ENCODE data around the gene KIAA1217.

Gene KIAA1217

GRCh38 chr10:24363070-24363469 is 154.1 kb downstream of the KIAA1217 start:
- Histone ChIP-seq H2BK12ac (ENCODE audit: low read length) (no peak overlapping the region), H3K79me1 (ENCODE audit: low read length) (peaks cover 2% of the 10 kb centered on the region), H3K23ac (ENCODE audit: low read length) (no peak overlapping the region), H3K4ac (ENCODE audit: low read depth, low read length) (no peak overlapping the region), H4K8ac (ENCODE audit: low read depth, low read length) (no peak overlapping the region), H2BK5ac (ENCODE audit: low read depth, low read length, poor library complexity) (no peak overlapping the region), H3K18ac (ENCODE audit: low read length) (no peak overlapping the region), H2BK120ac (ENCODE audit: insufficient read depth, low read length, poor library complexity) (no peak overlapping the region), H3K14ac (ENCODE audit: low read length) (no peak overlapping the region), H3K4me2 (ENCODE audit: low read length) (no peak overlapping the region), H3K36me3 (ENCODE audit: control insufficient read depth in 1 of 2, insufficient read depth in 2 of 2, low read length in 2 of 2) (peaks cover 8 to 9% of the 10 kb centered on the region in 2 experiments), H3K79me2 (ENCODE audit: control insufficient read depth, insufficient read depth, low read length, poor library complexity) (peaks cover 2% of the 10 kb centered on the region), H3K4me3 (ENCODE audit: low read depth, low read length) (no peak overlapping the region), H3K4me1 (ENCODE audit: control insufficient read depth in 1 of 2, insufficient read depth in 2 of 2, low read length in 2 of 2) (peaks cover 0 to 2% of the 10 kb centered on the region in 2 experiments), H3K9me3 (ENCODE audit: insufficient read depth, low read depth, low read length) (no peaks in the 10 kb centered on the region), H3K27ac (ENCODE audit: low read depth, low read length) (no peak overlapping the region), H4K91ac (ENCODE audit: low read depth, low read length) (no peak overlapping the region), H2AFZ (ENCODE audit: insufficient read depth, low read length, poor library complexity) (no peak overlapping the region), H3K27me3 (ENCODE audit: insufficient read depth, low read length) (no peaks in the 10 kb centered on the region), H2AK5ac (ENCODE audit: low read length) (no peak overlapping the region), H3K9ac (ENCODE audit: low read length) (no peak overlapping the region), H4K12ac (ENCODE audit: low read depth, low read length) (no peak overlapping the region)
- WGBS (ENCODE audit: extremely low coverage, insufficient coverage, insufficient read length), result no CpG with 5 or more reads among the region's 3 CpGs
- DNase-seq, result no peak

- Histone ChIP-seq H4K12ac (ENCODE audit: low read depth, low read length) (no peak overlapping the region), H3K9ac (ENCODE audit: low read length) (no peak overlapping the region), H3K9me3 (ENCODE audit: insufficient read depth, low read depth, low read length) (peaks cover 2% of the 10 kb centered on the region), H3K79me2 (ENCODE audit: control insufficient read depth, insufficient read depth, low read length, poor library complexity) (peaks cover 4% of the 10 kb centered on the region), H2AK5ac (ENCODE audit: low read length) (no peak overlapping the region), H3K18ac (ENCODE audit: low read length) (no peak overlapping the region), H3K27ac (ENCODE audit: low read depth, low read length) (no peak overlapping the region), H3K79me1 (ENCODE audit: low read length) (peaks cover 2% of the 10 kb centered on the region), H3K4me1 (ENCODE audit: control insufficient read depth in 1 of 2, insufficient read depth in 2 of 2, low read length in 2 of 2) (no peaks in the 10 kb centered on the region), H2BK12ac (ENCODE audit: low read length) (no peak overlapping the region), H3K4me2 (ENCODE audit: low read length) (no peak overlapping the region), H3K4ac (ENCODE audit: low read depth, low read length) (peak overlapping the region; percentile 54), H3K36me3 (ENCODE audit: control insufficient read depth in 1 of 2, insufficient read depth in 2 of 2, low read length in 2 of 2) (peaks cover 13 to 20% of the 10 kb centered on the region in 2 experiments), H3K4me3 (ENCODE audit: low read depth, low read length) (no peak overlapping the region), H3K27me3 (ENCODE audit: insufficient read depth, low read length) (no peaks in the 10 kb centered on the region), H3K14ac (ENCODE audit: low read length) (no peak overlapping the region), H2BK120ac (ENCODE audit: insufficient read depth, low read length, poor library complexity) (no peak overlapping the region), H2BK5ac (ENCODE audit: low read depth, low read length, poor library complexity) (no peak overlapping the region), H3K23ac (ENCODE audit: low read length) (no peak overlapping the region), H2AFZ (ENCODE audit: insufficient read depth, low read length, poor library complexity) (no peak overlapping the region), H4K91ac (ENCODE audit: low read depth, low read length) (no peak overlapping the region), H4K8ac (ENCODE audit: low read depth, low read length) (no peak overlapping the region)
- no peak for DNase-seq
- no CpG with 5 or more reads among the region's 1 CpG for WGBS (ENCODE audit: extremely low coverage, insufficient coverage, insufficient read length)
Observed at GRCh38 chr10:24367688-24368087, 158.8 kb downstream of the KIAA1217 start.

GRCh38 chr10:24370877-24371276 is 161.9 kb downstream of the KIAA1217 start:
- Histone ChIP-seq H4K91ac (ENCODE audit: low read depth, low read length) (no peak overlapping the region), H3K23ac (ENCODE audit: low read length) (no peak overlapping the region), H3K4me3 (ENCODE audit: low read depth, low read length) (no peak overlapping the region), H3K27ac (ENCODE audit: low read depth, low read length) (no peak overlapping the region), H3K4me2 (ENCODE audit: low read length) (no peak overlapping the region), H3K27me3 (ENCODE audit: insufficient read depth, low read length) (no peaks in the 10 kb centered on the region), H3K36me3 (ENCODE audit: control insufficient read depth in 1 of 2, insufficient read depth in 2 of 2, low read length in 2 of 2) (peaks cover 19 to 35% of the 10 kb centered on the region in 2 experiments), H3K9ac (ENCODE audit: low read length) (no peak overlapping the region), H2BK12ac (ENCODE audit: low read length) (no peak overlapping the region), H4K8ac (ENCODE audit: low read depth, low read length) (no peak overlapping the region), H2AFZ (ENCODE audit: insufficient read depth, low read length, poor library complexity) (no peak overlapping the region), H3K4me1 (ENCODE audit: control insufficient read depth in 1 of 2, insufficient read depth in 2 of 2, low read length in 2 of 2) (peaks cover 0 to 3% of the 10 kb centered on the region in 2 experiments), H2BK5ac (ENCODE audit: low read depth, low read length, poor library complexity) (no peak overlapping the region), H3K79me2 (ENCODE audit: control insufficient read depth, insufficient read depth, low read length, poor library complexity) (peaks cover 2% of the 10 kb centered on the region), H3K18ac (ENCODE audit: low read length) (no peak overlapping the region), H3K14ac (ENCODE audit: low read length) (no peak overlapping the region), H4K12ac (ENCODE audit: low read depth, low read length) (no peak overlapping the region), H3K79me1 (ENCODE audit: low read length) (no peaks in the 10 kb centered on the region), H2AK5ac (ENCODE audit: low read length) (no peak overlapping the region), H3K4ac (ENCODE audit: low read depth, low read length) (peak overlapping the region; percentile 87), H2BK120ac (ENCODE audit: insufficient read depth, low read length, poor library complexity) (no peak overlapping the region), H3K9me3 (ENCODE audit: insufficient read depth, low read depth, low read length) (peaks cover 2% of the 10 kb centered on the region)
- DNase-seq, result no peak
- no CpG with 5 or more reads among the region's 4 CpGs for WGBS (ENCODE audit: extremely low coverage, insufficient coverage, insufficient read length)

DNA sequence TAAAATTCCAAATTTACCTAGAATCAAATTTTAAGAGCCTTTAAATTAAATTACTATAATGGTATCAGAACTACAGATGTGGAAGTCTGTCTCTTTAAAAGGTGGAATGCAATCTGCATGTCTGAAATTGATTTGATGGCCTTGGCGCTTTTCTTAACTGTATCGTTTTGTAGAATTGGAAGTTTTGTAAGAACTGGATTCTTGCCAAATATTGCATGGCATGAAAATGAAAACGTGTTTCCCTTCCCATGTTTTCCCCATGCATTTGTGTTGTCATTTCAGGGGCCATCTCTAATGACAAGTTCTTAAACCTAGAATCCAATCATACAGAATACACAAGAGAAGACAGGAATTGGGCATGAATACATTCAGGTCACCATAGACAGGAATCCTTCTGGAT is 162.5 kb downstream of the KIAA1217 start:
- Histone ChIP-seq H3K9me3 (ENCODE audit: insufficient read depth, low read depth, low read length) (peaks cover 2% of the 10 kb centered on the region), H3K4me3 (ENCODE audit: low read depth, low read length) (no peak overlapping the region), H2BK12ac (ENCODE audit: low read length) (no peak overlapping the region), H3K36me3 (ENCODE audit: control insufficient read depth in 1 of 2, insufficient read depth in 2 of 2, low read length in 2 of 2) (peaks cover 20 to 35% of the 10 kb centered on the region in 2 experiments), H3K79me1 (ENCODE audit: low read length) (no peaks in the 10 kb centered on the region), H2AFZ (ENCODE audit: insufficient read depth, low read length, poor library complexity) (no peak overlapping the region), H3K79me2 (ENCODE audit: control insufficient read depth, insufficient read depth, low read length, poor library complexity) (peaks cover 2% of the 10 kb centered on the region), H2BK120ac (ENCODE audit: insufficient read depth, low read length, poor library complexity) (no peak overlapping the region), H4K8ac (ENCODE audit: low read depth, low read length) (no peak overlapping the region), H3K4ac (ENCODE audit: low read depth, low read length) (no peak overlapping the region), H3K27me3 (ENCODE audit: insufficient read depth, low read length) (no peaks in the 10 kb centered on the region), H4K12ac (ENCODE audit: low read depth, low read length) (no peak overlapping the region), H3K23ac (ENCODE audit: low read length) (no peak overlapping the region), H2AK5ac (ENCODE audit: low read length) (no peak overlapping the region), H3K18ac (ENCODE audit: low read length) (no peak overlapping the region), H3K4me2 (ENCODE audit: low read length) (no peak overlapping the region), H3K4me1 (ENCODE audit: control insufficient read depth in 1 of 2, insufficient read depth in 2 of 2, low read length in 2 of 2) (peaks cover 0 to 3% of the 10 kb centered on the region in 2 experiments), H3K14ac (ENCODE audit: low read length) (no peak overlapping the region), H4K91ac (ENCODE audit: low read depth, low read length) (no peak overlapping the region), H3K27ac (ENCODE audit: low read depth, low read length) (no peak overlapping the region), H3K9ac (ENCODE audit: low read length) (no peak overlapping the region), H2BK5ac (ENCODE audit: low read depth, low read length, poor library complexity) (no peak overlapping the region)
- DNase-seq, result no peak
- no CpG with 5 or more reads among the region's 3 CpGs for WGBS (ENCODE audit: extremely low coverage, insufficient coverage, insufficient read length)
